C4-2B (cell line): Measurements from ENCODE around the gene LCN15.

Source experiments
- CTCF ChIP-seq: fragments of 450-650 bp; conservative IDR thresholded peaks from 2 replicates; pipeline ENCODE4 v1.5.1; 2017; ENCODE audit warnings: mild to moderate bottlenecking
- ZFX ChIP-seq: fragments of 450-650 bp; IDR thresholded peaks from 2 replicates; pipeline ENCODE4 v1.6.1; 2017

GRCh38 chr9:136764301-136764891 is at the start of gene LCN15:
- TF ChIP-seq CTCF: no peak
- TF ChIP-seq ZFX: no peak
